Activated naive CD4-positive, alpha-beta T cell (primary cell): Measurements from ENCODE around the gene FRY.

Source experiments
- DNase-seq, 4 experiments: peaks; one replicate each; lab custom pipeline; 2025; lab: John Stamatoyannopoulos, UW

The FRY gene

GRCh38 chr13:32261567-32261966, 230.0 kb downstream of the FRY start:
- DNase-seq, result no peak

GRCh38 chr13:32262165-32262564, 230.6 kb downstream of the FRY start:
- no peak for DNase-seq

GRCh38 chr13:32262619-32263018, 231.0 kb downstream of the FRY start:
- no peak for DNase-seq

- DNase-seq, result no peak
These were observed 232.8 kb downstream of the FRY start for GRCh38 chr13:32264407-32264806.

- no peak for DNase-seq
These were observed 234.2 kb downstream of the FRY start for GRCh38 chr13:32265726-32266125.

- DNase-seq, result no peak
These were observed 234.6 kb downstream of the FRY start for GRCh38 chr13:32266130-32266529.

GRCh38 chr13:32267836-32268439, 236.4 kb downstream of the FRY start:
- peak in 3 of 4 experiments; percentile 5 to 11 (median 5) for DNase-seq

GRCh38 chr13:32272021-32272683, 240.6 kb downstream of the FRY start:
- no peak for DNase-seq

- no peak for DNase-seq
These were observed 246.3 kb downstream of the FRY start for GRCh38 chr13:32277839-32278238.

GRCh38 chr13:32278426-32278825, 246.9 kb downstream of the FRY start:
- no peak for DNase-seq

GRCh38 chr13:32281096-32281495, 249.5 kb downstream of the FRY start:
- no peak for DNase-seq

GRCh38 chr13:32282096-32282711, 250.6 kb downstream of the FRY start:
- no peak for DNase-seq

- no peak for DNase-seq
These were observed 253.5 kb downstream of the FRY start for GRCh38 chr13:32284927-32285632.

GRCh38 chr13:32285633-32285965, 254.0 kb downstream of the FRY start:
- DNase-seq, result no peak

GRCh38 chr13:32297206-32297605, 265.6 kb downstream of the FRY start:
- DNase-seq, result no peak

GRCh38 chr13:32298695-32299094, 267.1 kb downstream of the FRY start:
- no peak for DNase-seq

- DNase-seq, result no peak
These were observed 268.3 kb downstream of the FRY start for GRCh38 chr13:32299893-32300292.

GRCh38 chr13:32300406-32300805, 268.8 kb downstream of the FRY start:
- DNase-seq, result no peak

- no peak for DNase-seq
These were observed 269.3 kb downstream of the FRY start for GRCh38 chr13:32300920-32301319.

- DNase-seq, result no peak
These were observed 270.9 kb downstream of the FRY start for GRCh38 chr13:32302461-32302860.

- DNase-seq, result no peak
These were observed 274.1 kb downstream of the FRY start for GRCh38 chr13:32305646-32306045.

- no peak for DNase-seq
These were observed 277.9 kb downstream of the FRY start for GRCh38 chr13:32309312-32310133.
